Activated T-cell treated with anti-CD3 and anti-CD28 coated beads for 24 hours (primary cell): Measurements from ENCODE around the gene TPCN1.

ENCODE experiments used
- DNase-seq: peaks from one replicate; pipeline ENCODE4 v3.0.0-alpha.2; 2020; ENCODE audit warnings: low read depth

Gene TPCN1

GRCh38 chr12:113310489-113310888, 89.2 kb downstream of the TPCN1 start:
- DNase-seq: no peak

- no peak for DNase-seq
Measured at GRCh38 chr12:113314121-113314529, 92.9 kb downstream of the TPCN1 start.

GRCh38 chr12:113315358-113315757, 94.1 kb downstream of the TPCN1 start:
- DNase-seq: no peak

GRCh38 chr12:113316155-113316554, 94.9 kb downstream of the TPCN1 start:
- no peak for DNase-seq

- DNase-seq: no peak
Measured at GRCh38 chr12:113317122-113317521, 95.9 kb downstream of the TPCN1 start.

- no peak for DNase-seq
Measured at GRCh38 chr12:113318046-113318656, 96.9 kb downstream of the TPCN1 start.

GRCh38 chr12:113318900-113319628, 97.8 kb downstream of the TPCN1 start:
- no peak for DNase-seq

GRCh38 chr12:113320401-113320800, 99.1 kb downstream of the TPCN1 start:
- DNase-seq: no peak

- no peak for DNase-seq
Measured at GRCh38 chr12:113322343-113322742, 101.1 kb downstream of the TPCN1 start.

GRCh38 chr12:113325916-113326315, 104.7 kb downstream of the TPCN1 start:
- no peak for DNase-seq

GRCh38 chr12:113326775-113327395, 105.6 kb downstream of the TPCN1 start:
- DNase-seq: no peak

- no peak for DNase-seq
Measured at GRCh38 chr12:113328368-113328889, 107.2 kb downstream of the TPCN1 start.

- DNase-seq: no peak
Measured at GRCh38 chr12:113329022-113329790, 107.9 kb downstream of the TPCN1 start.

GRCh38 chr12:113329791-113330417, 108.6 kb downstream of the TPCN1 start:
- DNase-seq: no peak

- DNase-seq: no peak
Measured at GRCh38 chr12:113330505-113330904, 109.2 kb downstream of the TPCN1 start.

- no peak for DNase-seq
Measured at GRCh38 chr12:113332688-113333417, 111.6 kb downstream of the TPCN1 start.

- DNase-seq: no peak
Measured at GRCh38 chr12:113333418-113333750, 112.1 kb downstream of the TPCN1 start.

- DNase-seq: no peak
Measured at GRCh38 chr12:113333877-113334785, 112.9 kb downstream of the TPCN1 start.

- peak; percentile 87 for DNase-seq
Measured at GRCh38 chr12:113334786-113335539, 113.7 kb downstream of the TPCN1 start, which contains the start of gene SLC8B1. Gene SLC8B1, minus strand, starts transcription at chr12:113335109. Its CDS starts 2,231 bp downstream, at chr12:113332878.
